GM12878 (cell line): ENCODE measurements around the gene CATSPERZ. TPM values are rescaled to one million over a fixed set of nuclear protein-coding genes. Genes with fewer than 3 reads are reported as not detected.

Experiments used
- ATAC-seq: fragments of 200-7000 bp; cut with Tn5 transposase; 3 replicates; pipeline ENCODE4 v1.9.1; 2020; ENCODE audit warnings: mild to moderate bottlenecking, moderate library complexity
- BruUV-seq: library from RNA; stranded (reverse); fragments of 400-500 nt; replicated peaks from 2 replicates; lab custom pipeline; 2021; lab: Mats Ljungman, UMichigan
- CTCF ChIA-PET: fragments of 300-600 bp; sonication (Branson Sonifier 250); formaldehyde crosslinking; extraction: SDS; loops from one replicate; lab custom pipeline; 2021; ENCODE audit warnings: inconsistent platforms; lab: Yijun Ruan, JAX
- POLR2A ChIA-PET: fragments of 350-600 bp; formaldehyde crosslinking; extraction: SDS; loops from one replicate; lab custom pipeline; 2021; ENCODE audit warnings: inconsistent platforms; lab: Charles Lee
- RAD21 ChIA-PET: fragments of 300-600 bp; sonication (Branson Sonifier 250); formaldehyde crosslinking; loops from one replicate; lab custom pipeline; 2023; ENCODE audit warnings: antibody characterized with exemption; ENCODE audit not compliant: unreplicated experiment; lab: Charles Lee
- SMC1A ChIA-PET: fragments of 300-600 bp; sonication (Branson Sonifier 250); formaldehyde crosslinking; loops from one replicate; lab custom pipeline; 2023; ENCODE audit not compliant: unreplicated experiment, uncharacterized antibody; lab: Charles Lee
- DNase-seq: peaks from one replicate; pipeline ENCODE4 v3.0.0-alpha.2; 2011; ENCODE audit warnings: low read depth, low spot score
- FAIRE-seq: peaks from 3 replicates; lab custom pipeline; 2011; peaks lifted over from hg19 to GRCh38; lab: Jason Lieb, UNC
- H2AFZ ChIP-seq: 2 replicates; pipeline ENCODE4 v1.6.0; 2011; ENCODE audit warnings: low read depth, low read length, control low read depth; ENCODE audit not compliant: control insufficient read depth
- H3K27ac ChIP-seq: 2 replicates; pipeline ENCODE4 v1.5.1; 2011; ENCODE audit warnings: control low read depth; ENCODE audit not compliant: control insufficient read depth, insufficient read depth
- H3K27me3 ChIP-seq, 2 experiments: replicated peaks in 1 of 2; 2 replicates each; pipeline versions ENCODE4 v1.6.0 to v1.6.1; 2011; ENCODE audit warnings: low read length in 1 of 2; ENCODE audit not compliant: control insufficient read depth in 2 of 2, insufficient read depth in 2 of 2
- H3K36me3 ChIP-seq, 2 experiments: 2 replicates each; pipeline ENCODE4 v1.5.1; 2011; ENCODE audit warnings: low read length in 1 of 2; ENCODE audit not compliant: control insufficient read depth in 2 of 2, insufficient read depth in 2 of 2
- H3K4me1 ChIP-seq: 2 replicates; pipeline ENCODE4 v1.6.1; 2011; ENCODE audit warnings: mild to moderate bottlenecking, low read length, moderate library complexity, mixed read lengths; ENCODE audit not compliant: control insufficient read depth, insufficient read depth
- H3K4me2 ChIP-seq: 2 replicates; pipeline ENCODE4 v1.6.0; 2011; ENCODE audit warnings: control low read depth; ENCODE audit not compliant: control insufficient read depth, insufficient read depth
- H3K4me3 ChIP-seq: fragments of 200-600 bp; sonication (generic); 2 replicates; pipeline ENCODE4 v1.5.1; 2016
- H3K79me2 ChIP-seq: 2 replicates; pipeline ENCODE4 v1.6.0; 2011; ENCODE audit warnings: low read length; ENCODE audit not compliant: control insufficient read depth, insufficient read depth
- H3K9ac ChIP-seq: 2 replicates; pipeline ENCODE4 v1.8.0; 2011; ENCODE audit warnings: low read length, control low read depth, mixed read lengths; ENCODE audit not compliant: control insufficient read depth, insufficient read depth
- H3K9me3 ChIP-seq: replicated peaks from 3 replicates; pipeline ENCODE4 v1.5.1; 2011; ENCODE audit warnings: mild to moderate bottlenecking, low read length; ENCODE audit not compliant: control insufficient read depth, insufficient read depth
- H4K20me1 ChIP-seq: 2 replicates; pipeline ENCODE4 v1.6.0; 2011; ENCODE audit not compliant: control insufficient read depth, insufficient read depth
- ASH2L ChIP-seq: fragments of 300-600, 200-600 bp; sonication (generic); IDR thresholded peaks from 2 replicates; pipeline ENCODE4 v1.6.1; 2017; ENCODE audit warnings: low read depth, mild to moderate bottlenecking, borderline replicate concordance
- ATF7 ChIP-seq: fragments of 450-650 bp; IDR thresholded peaks from 2 replicates; pipeline ENCODE4 v1.6.1; 2016; ENCODE audit warnings: low read depth, mild to moderate bottlenecking
- CHD1 ChIP-seq: IDR thresholded peaks from 2 replicates; pipeline ENCODE4 v1.6.1; 2012; ENCODE audit warnings: low read depth, low read length, improper control_type of control experiment
- DPF2 ChIP-seq: fragments of 450-650 bp; IDR thresholded peaks from 2 replicates; pipeline ENCODE4 v1.6.1; 2017; ENCODE audit warnings: mild to moderate bottlenecking
- HCFC1 ChIP-seq: fragments of 150-350 bp; IDR thresholded peaks from 2 replicates; pipeline ENCODE4 v1.6.1; 2014; ENCODE audit warnings: low read length
- IRF4 ChIP-seq: IDR thresholded peaks from 2 replicates; pipeline ENCODE4 v1.6.1; 2011; ENCODE audit warnings: low read depth, low read length
- JUND ChIP-seq: IDR thresholded peaks from 2 replicates; pipeline ENCODE4 v1.6.1; 2012; ENCODE audit warnings: low read depth, mild to moderate bottlenecking, low read length, improper control_type of control experiment, moderate library complexity
- KAT2A ChIP-seq: conservative IDR thresholded peaks from 2 replicates; pipeline ENCODE4 v1.6.1; 2011; ENCODE audit warnings: low read depth, low read length; ENCODE audit not compliant: control insufficient read depth
- NBN ChIP-seq: fragments of 450-650 bp; IDR thresholded peaks from 2 replicates; pipeline ENCODE4 v1.6.1; 2016
- NR2C2 ChIP-seq: IDR thresholded peaks from 2 replicates; pipeline ENCODE4 v1.6.1; 2011; ENCODE audit warnings: borderline replicate concordance, low read depth; ENCODE audit not compliant: control insufficient read depth, insufficient read length
- NR2F1 ChIP-seq: fragments of 450-650 bp; conservative IDR thresholded peaks from 2 replicates; pipeline ENCODE4 v1.6.1; 2017; ENCODE audit warnings: mild to moderate bottlenecking
- RFX5 ChIP-seq: IDR thresholded peaks from 2 replicates; pipeline ENCODE4 v1.6.1; 2011; ENCODE audit warnings: low read depth, low read length, improper control_type of control experiment
- SRF ChIP-seq, 2 experiments: IDR thresholded peaks; 2 replicates each; pipeline ENCODE4 v1.6.1; 2011; ENCODE audit warnings: low read depth in 2 of 2, low read length in 2 of 2, mild to moderate bottlenecking in 1 of 2, moderate library complexity in 1 of 2
- SUPT20H ChIP-seq: IDR thresholded peaks from 2 replicates; pipeline ENCODE4 v1.6.1; 2011; ENCODE audit warnings: low read depth, mild to moderate bottlenecking, low read length, moderate library complexity, borderline replicate concordance; ENCODE audit not compliant: control insufficient read depth
- TBL1XR1 ChIP-seq: IDR thresholded peaks from 2 replicates; pipeline ENCODE4 v1.6.1; 2012; ENCODE audit warnings: low read depth, low read length, improper control_type of control experiment
- YY1 ChIP-seq: IDR thresholded peaks from 2 replicates; pipeline ENCODE4 v1.6.1; 2011; ENCODE audit warnings: low read depth, mild to moderate bottlenecking, low read length
- WGBS: methylation state at CpG from one replicate; pipeline ENCODE4 v1.1.6; 2016; ENCODE audit warnings: low lambda C conversion rate; ENCODE audit not compliant: insufficient replicate concordance, insufficient coverage; ENCODE audit errors: missing lambda C conversion rate; 5-methylcytosine and 5-hydroxymethylcytosine counted together
- in situ Hi-C: fragments of 300-500 bp; cut with MboI; formaldehyde crosslinking; loops from 9 replicates; pipeline ENCODE4 v1.14.3; 2018; ENCODE audit warnings: mixed read lengths
- intact Hi-C: fragments of 100-400 bp; cut with micrococcal nuclease; formaldehyde crosslinking; loops from one replicate; pipeline ENCODE4 v1.14.2; 2022; ENCODE audit not compliant: unreplicated experiment
- polyA plus RNA-seq, 11 experiments: library from polyadenylated mRNA; depleted of rRNA in 4 of 11; unstranded in 6 of 11; stranded (reverse) in 5 of 11; fragments of >200 nt; fragmentation: Nextera tagmentation in 4 of 11; fragmentation: Illumina TruSeq in 1 of 11; extraction: Ambion mirVana in 4 of 11; extraction: Trizol in 1 of 11; gene quantifications; 1 replicate in 1 of 11; 2 replicates in 10 of 11; pipeline versions ENCODE4 v1.2.1 to v1.2.3, GENCODE V29; 2011 to 2016; ENCODE audit warnings: inconsistent platforms in 2 of 11, missing spikeins in 2 of 11, low read depth in 1 of 11
- total RNA-seq, 4 experiments: library from RNA; depleted of rRNA in 3 of 4; stranded (reverse); fragments of >200 nt in 3 of 4; fragmentation: Illumina TruSeq in 1 of 4; extraction: Trizol in 1 of 4; gene quantifications; 2 replicates each; pipeline versions ENCODE4 v1.2.1 to v1.2.3, GENCODE V29; 2013 to 2021
- TF ChIP-seq, protein P1 (sequence below): IDR thresholded peaks from 2 replicates; pipeline ENCODE4 v1.6.1; 2011; ENCODE audit warnings: low read depth, mild to moderate bottlenecking, low read length, moderate library complexity, borderline replicate concordance; ENCODE audit errors: extremely low read depth
- TF ChIP-seq, protein P2 (sequence below): fragments of 150-350 bp; IDR thresholded peaks from 2 replicates; pipeline ENCODE4 v1.6.1; 2016; ENCODE audit warnings: low read depth, low read length

Gene CATSPERZ
- total and polyA plus RNA-seq, 10 of the 15 experiments (the other 5 are each of a cell fraction or from before 2014, with no cell fraction given): 0.12 to 0.31 TPM; not detected in 8

DNA sequence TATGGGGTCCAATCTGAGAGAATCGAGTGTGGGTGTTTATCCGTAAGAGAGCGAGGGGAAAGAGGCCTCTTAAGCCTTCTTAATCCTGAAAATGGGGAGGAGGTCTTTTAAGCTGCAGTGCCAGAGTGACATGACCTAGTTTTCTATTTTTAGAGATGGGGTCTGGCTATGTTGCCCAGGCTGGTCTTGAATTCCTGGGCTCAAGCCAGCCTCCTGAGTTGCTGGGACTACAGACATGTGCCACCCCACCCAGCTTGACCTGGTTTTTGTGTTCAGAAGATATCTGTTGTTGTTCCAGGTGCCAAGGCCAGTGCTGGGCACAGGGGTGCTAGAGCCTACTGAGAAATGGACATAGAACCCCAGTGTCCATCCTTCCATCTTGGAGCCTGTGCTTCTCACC is 17.1 kb upstream of the CATSPERZ start:
- Histone ChIP-seq H4K20me1 (no peaks in the 10 kb centered on the region; the same call in 1 of the 2 replicates), H3K9ac (no peak overlapping the region), H3K9me3 (no peaks in the 10 kb centered on the region), H3K27me3 (no peaks in the 10 kb centered on the region), H2AFZ (no peak overlapping the region), H3K79me2 (peaks cover 15% of the 10 kb centered on the region), H3K4me2 (no peak overlapping the region), H3K27ac (no peak overlapping the region), H3K4me1 (peaks cover 7% of the 10 kb centered on the region), H3K36me3 (peaks cover 0 to 2% of the 10 kb centered on the region in 2 experiments; a peak in 2 of 4 replicates), H3K4me3 (0 out of 2 replicates have a peak overlapping the region, but pooled peaks have one; percentile 86)
- DNase-seq (no peak), ATAC-seq (no peak), FAIRE-seq (no peak)
- SMC1A ChIA-PET: interaction anchor here (1.4 to 3.5 kb wide), 5 partner anchors 11 to 77 kb away, joined by 5 to 16 read pairs (median 7); partner anchors contain the start of genes CATSPERZ, FERMT3, PRDX5 and TRMT112
- RAD21 ChIA-PET: interaction anchor here (0.7 to 2.7 kb wide), 5 partner anchors 12 to 72 kb away, joined by 3 to 10 read pairs (median 3); partner anchors contain the start of gene CATSPERZ
- 100% methylated on average over 3 of the region's 3 CpGs for WGBS
- intact Hi-C loops (no loop called here), in situ Hi-C loops (no loop called here)
- POLR2A ChIA-PET: interaction anchor here (0.6 to 6.2 kb wide), 5 partner anchors 12 to 102 kb away, joined by 3 to 92 read pairs (median 9); partner anchors contain the start of genes FERMT3, PRDX5 and TRMT112
- no TSS peak for BruUV-seq
- TF ChIP-seq KAT2A (no peak), NR2F1 (no peak), HCFC1 (no peak), YY1 (no peak), TBL1XR1 (no peak), SUPT20H (no peak), NBN (no peak), NR2C2 (no peak), RFX5 (no peak), CHD1 (no peak), ATF7 (no peak), SRF (IDR thresholded peaks at IDR 0.05; ENCODE audit: low read depth in 2 of 2, low read length in 2 of 2) (no peak), JUND (no peak), DPF2 (no peak), IRF4 (no peak), ASH2L (no peak)
- TF ChIP-seq, protein P1, sequence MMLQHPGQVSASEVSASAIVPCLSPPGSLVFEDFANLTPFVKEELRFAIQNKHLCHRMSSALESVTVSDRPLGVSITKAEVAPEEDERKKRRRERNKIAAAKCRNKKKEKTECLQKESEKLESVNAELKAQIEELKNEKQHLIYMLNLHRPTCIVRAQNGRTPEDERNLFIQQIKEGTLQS: no peak
- TF ChIP-seq, protein P2, sequence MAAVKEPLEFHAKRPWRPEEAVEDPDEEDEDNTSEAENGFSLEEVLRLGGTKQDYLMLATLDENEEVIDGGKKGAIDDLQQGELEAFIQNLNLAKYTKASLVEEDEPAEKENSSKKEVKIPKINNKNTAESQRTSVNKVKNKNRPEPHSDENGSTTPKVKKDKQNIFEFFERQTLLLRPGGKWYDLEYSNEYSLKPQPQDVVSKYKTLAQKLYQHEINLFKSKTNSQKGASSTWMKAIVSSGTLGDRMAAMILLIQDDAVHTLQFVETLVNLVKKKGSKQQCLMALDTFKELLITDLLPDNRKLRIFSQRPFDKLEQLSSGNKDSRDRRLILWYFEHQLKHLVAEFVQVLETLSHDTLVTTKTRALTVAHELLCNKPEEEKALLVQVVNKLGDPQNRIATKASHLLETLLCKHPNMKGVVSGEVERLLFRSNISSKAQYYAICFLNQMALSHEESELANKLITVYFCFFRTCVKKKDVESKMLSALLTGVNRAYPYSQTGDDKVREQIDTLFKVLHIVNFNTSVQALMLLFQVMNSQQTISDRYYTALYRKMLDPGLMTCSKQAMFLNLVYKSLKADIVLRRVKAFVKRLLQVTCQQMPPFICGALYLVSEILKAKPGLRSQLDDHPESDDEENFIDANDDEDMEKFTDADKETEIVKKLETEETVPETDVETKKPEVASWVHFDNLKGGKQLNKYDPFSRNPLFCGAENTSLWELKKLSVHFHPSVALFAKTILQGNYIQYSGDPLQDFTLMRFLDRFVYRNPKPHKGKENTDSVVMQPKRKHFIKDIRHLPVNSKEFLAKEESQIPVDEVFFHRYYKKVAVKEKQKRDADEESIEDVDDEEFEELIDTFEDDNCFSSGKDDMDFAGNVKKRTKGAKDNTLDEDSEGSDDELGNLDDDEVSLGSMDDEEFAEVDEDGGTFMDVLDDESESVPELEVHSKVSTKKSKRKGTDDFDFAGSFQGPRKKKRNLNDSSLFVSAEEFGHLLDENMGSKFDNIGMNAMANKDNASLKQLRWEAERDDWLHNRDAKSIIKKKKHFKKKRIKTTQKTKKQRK: no peak
- CTCF ChIA-PET: interaction anchor here (0.6 to 5.5 kb wide), 7 partner anchors 9 to 77 kb away, joined by 3 to 46 read pairs (median 4); partner anchors contain the start of genes CATSPERZ, ESRRA, FERMT3 and PLCB3
